SK-N-MC (cell line): ENCODE measurements around the gene APOA4.

Experiments
- DNase-seq: peaks from one replicate; pipeline ENCODE4 v3.0.0-alpha.2; 2011; ENCODE audit warnings: low read depth, low spot score
- H3K27ac ChIP-seq: fragments of 200-600 bp; sonication (generic); 2 replicates; pipeline ENCODE4 v1.5.1; 2016; ENCODE audit warnings: mixed run types
- H3K36me3 ChIP-seq: fragments of 200-600 bp; sonication (generic); 2 replicates; pipeline ENCODE4 v1.6.1; 2017; ENCODE audit warnings: antibody characterized with exemption, low read length, mixed read lengths; ENCODE audit not compliant: insufficient read depth
- H3K4me3 ChIP-seq: fragments of 200-600 bp; sonication (generic); 2 replicates; pipeline ENCODE4 v1.5.1; 2016
- H3K9ac ChIP-seq: fragments of 200-600 bp; sonication (generic); 2 replicates; pipeline ENCODE4 v1.8.0; 2017; ENCODE audit warnings: mixed run types, mixed read lengths; ENCODE audit not compliant: insufficient read length
- H3K9me3 ChIP-seq: fragments of 200-600 bp; sonication (generic); 2 replicates; pipeline ENCODE4 v1.6.1; 2017; ENCODE audit warnings: low read depth, mild to moderate bottlenecking, antibody characterized with exemption, low read length, moderate library complexity, mixed read lengths
- EZH2 ChIP-seq: fragments of 200-600 bp; sonication (generic); IDR thresholded peaks from one replicate; pipeline ENCODE4 v1.6.1; 2017; ENCODE audit warnings: antibody characterized with exemption
- FOXP2 ChIP-seq: optimal IDR thresholded peaks from 2 replicates; pipeline ENCODE3; 2011; ENCODE audit warnings: mild to moderate bottlenecking, moderate library complexity; ENCODE audit not compliant: insufficient read depth; ENCODE audit errors: extremely low read length, control extremely low read depth
- POLR2AphosphoS5 ChIP-seq: IDR thresholded peaks from 2 replicates; pipeline ENCODE4 v1.6.1; 2012; ENCODE audit warnings: mild to moderate bottlenecking, low read depth, low read length, borderline replicate concordance

APOA4 gene

DNA sequence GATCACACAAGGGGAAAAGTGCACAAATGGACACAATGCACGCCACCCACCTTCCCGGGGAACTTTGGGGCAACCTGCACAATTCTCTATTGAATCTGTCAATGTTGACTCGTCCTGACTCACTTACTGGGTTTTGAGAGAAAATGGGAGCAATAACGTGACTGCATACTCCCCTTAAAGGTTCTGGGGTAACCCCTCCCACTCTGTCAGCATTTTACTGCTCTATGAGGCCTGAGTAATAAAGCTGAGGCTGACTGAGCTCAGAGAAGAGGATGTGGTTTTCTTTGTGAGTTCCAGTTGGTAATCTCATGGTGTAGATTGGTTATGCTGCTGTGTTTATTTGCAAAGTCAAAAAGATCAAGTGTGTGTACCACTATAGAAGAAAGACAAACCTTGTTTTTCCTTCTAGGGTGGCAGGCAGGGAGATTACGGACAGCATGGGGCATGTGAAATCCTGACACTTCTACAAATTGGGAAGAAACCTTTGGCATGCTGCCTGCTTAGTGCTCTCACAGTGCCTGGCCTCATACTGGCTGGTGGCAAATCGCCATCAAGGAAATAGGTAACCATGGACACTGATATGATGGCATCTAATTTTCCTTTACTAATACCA is 30.5 kb upstream of the APOA4 start:
- Histone ChIP-seq H3K9ac (no peak overlapping the region), H3K4me3 (no peak overlapping the region), H3K36me3 (peaks cover 30% of the 10 kb centered on the region), H3K9me3 (no peaks in the 10 kb centered on the region), H3K27ac (peak overlapping the region; percentile 45)
- DNase-seq: no peak
- no peak for TF ChIP-seq FOXP2
- TF ChIP-seq POLR2AphosphoS5: no peak
- no peak for TF ChIP-seq EZH2

DNA sequence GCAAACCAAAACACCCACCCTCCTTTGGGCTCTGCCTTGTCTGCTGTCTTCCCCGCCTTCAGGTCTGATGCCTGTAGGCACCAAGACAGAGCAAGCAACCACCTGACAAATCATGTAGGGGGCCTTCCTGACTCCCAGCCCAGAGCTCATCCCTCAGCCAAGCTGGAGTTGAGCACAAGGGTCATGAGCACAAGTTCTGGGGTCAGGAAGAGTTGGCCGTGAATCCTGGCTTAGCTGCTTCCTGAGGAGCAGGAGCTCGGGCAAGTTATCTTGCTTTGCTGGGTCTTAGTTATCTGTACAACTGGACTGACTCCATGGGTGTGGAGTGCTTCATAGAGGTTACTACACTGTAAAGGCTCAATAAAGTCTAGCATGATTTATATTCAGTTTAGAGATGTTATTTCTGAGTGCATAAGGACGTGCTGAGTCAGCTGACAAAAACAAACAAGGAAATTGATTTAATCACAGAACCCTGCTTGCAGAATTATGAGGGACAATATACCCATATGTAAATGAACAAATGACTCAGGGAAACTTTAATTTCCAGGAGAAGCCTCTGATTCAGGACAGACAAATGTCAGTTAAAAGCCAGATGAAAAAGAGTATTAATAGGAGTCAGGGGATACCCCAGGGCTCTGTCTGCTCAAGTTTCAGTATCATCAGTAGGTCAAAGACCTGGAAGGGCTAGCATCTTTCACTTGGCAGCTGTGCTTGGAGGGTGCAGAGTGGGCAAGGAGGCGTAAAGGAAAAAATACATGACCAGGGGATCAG is 29.3 kb upstream of the APOA4 start:
- H3K36me3 ChIP-seq: peaks cover 24% of the 10 kb centered on the region
- DNase-seq: no peak
- no peaks in the 10 kb centered on the region for H3K9me3 ChIP-seq
- no peak for TF ChIP-seq EZH2
- TF ChIP-seq POLR2AphosphoS5: no peak
- no peak for TF ChIP-seq FOXP2
- no peak overlapping the region; the same call in 1 of the 2 replicates for H3K4me3 ChIP-seq
- H3K27ac ChIP-seq: no peak overlapping the region
- no peak overlapping the region for H3K9ac ChIP-seq

DNA sequence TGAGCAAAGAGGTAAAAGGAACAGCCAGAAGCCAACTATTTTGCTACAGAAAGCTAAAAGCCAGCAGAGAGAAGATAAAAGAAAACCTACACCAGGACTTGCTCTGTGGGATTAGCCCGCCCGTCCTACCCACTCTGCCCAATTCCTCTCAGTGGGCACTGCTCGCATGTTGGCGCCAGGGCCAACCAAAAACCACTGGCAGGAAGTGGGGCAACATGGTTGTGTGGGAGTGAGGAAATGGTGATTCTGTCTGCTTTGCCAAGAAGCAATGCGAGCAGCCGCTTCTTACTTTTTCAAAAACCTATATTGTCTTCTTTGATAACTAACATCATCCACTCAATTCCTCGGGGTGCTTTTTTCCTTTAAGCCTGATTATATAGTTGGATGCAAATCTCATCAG is 28.5 kb upstream of the APOA4 start:
- H3K9ac ChIP-seq: no peak overlapping the region
- no peak for DNase-seq
- H3K27ac ChIP-seq: no peak overlapping the region; the same call in 1 of the 2 replicates

DNA sequence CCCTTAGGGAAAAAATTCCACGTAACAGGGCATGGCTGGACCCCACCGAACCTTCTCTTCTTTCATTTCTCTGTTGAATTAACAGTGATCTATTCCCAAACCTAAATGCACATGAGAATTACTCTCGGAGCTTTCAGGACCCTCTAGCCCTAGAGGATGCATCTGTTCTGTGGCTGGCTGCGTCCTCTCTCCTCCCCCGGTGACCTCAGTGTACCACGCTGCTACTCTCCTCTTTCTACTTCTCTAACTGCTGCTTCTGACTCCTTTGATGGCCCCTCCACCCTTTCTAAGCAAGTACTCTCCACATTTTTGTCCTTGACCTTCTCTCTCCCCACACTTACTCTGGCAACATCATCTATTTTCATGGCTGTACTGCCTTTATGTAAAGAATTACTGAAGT is 26.4 kb upstream of the APOA4 start:
- no peaks in the 10 kb centered on the region for H3K9me3 ChIP-seq
- peaks cover 42% of the 10 kb centered on the region for H3K36me3 ChIP-seq
- no peak for TF ChIP-seq EZH2
- no peak overlapping the region for H3K4me3 ChIP-seq
- no peak overlapping the region for H3K9ac ChIP-seq
- no peak overlapping the region for H3K27ac ChIP-seq
- DNase-seq: no peak

More for the DNA sequence above, 28.5 kb upstream of the APOA4 start:
- peaks cover 28% of the 10 kb centered on the region for H3K36me3 ChIP-seq
- no peak for TF ChIP-seq POLR2AphosphoS5
- no peaks in the 10 kb centered on the region for H3K9me3 ChIP-seq
- H3K4me3 ChIP-seq: no peak overlapping the region

DNA sequence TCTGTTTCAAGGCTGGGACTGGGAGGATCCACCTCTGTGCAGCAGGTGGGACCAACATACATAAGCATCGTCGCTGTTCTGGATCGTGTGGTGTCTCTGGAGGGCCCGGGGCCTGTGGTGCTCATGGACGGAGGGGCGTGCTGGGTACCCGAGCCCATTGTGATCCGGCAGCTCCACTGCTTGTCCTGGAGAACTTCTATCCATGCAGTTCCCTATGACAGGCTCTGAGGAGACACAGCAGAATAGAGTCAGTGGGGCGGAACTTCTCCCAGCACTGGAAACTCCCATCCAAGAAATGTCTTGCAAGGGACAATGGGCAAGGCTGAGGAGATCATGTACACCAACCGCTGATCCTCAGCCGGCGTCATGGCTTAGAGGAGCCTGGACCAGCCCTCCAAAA is 26.0 kb upstream of the APOA4 start:
- Histone ChIP-seq H3K9ac (no peak overlapping the region), H3K27ac (no peak overlapping the region), H3K36me3 (peaks cover 42% of the 10 kb centered on the region), H3K9me3 (no peaks in the 10 kb centered on the region), H3K4me3 (no peak overlapping the region)
- TF ChIP-seq FOXP2 (no peak), POLR2AphosphoS5 (no peak), EZH2 (no peak)
- no peak for DNase-seq

DNA sequence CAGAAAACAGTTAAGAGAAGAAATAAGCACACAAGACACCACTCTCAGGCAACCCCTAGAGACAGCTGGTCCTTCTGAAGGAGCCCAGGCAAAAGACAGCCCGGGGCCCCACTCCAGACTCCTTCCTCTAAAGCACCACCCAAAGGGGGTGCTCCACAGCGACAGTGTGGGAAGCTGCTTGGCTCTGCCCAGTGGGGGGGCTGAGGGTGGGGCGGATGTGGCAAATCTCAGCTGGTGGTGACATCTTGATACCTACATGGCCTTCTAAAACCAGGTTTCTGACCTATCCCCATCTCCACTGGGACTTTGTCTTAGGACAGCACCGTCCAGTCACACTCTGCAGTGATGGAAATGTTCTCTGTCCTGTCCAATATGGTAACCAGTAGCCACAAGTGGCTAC is 24.5 kb upstream of the APOA4 start:
- H3K36me3 ChIP-seq: peaks cover 51% of the 10 kb centered on the region
- no peaks in the 10 kb centered on the region for H3K9me3 ChIP-seq
- no peak overlapping the region for H3K27ac ChIP-seq
- no peak for DNase-seq
- TF ChIP-seq EZH2: no peak
- no peak for TF ChIP-seq POLR2AphosphoS5
- no peak for TF ChIP-seq FOXP2
- no peak overlapping the region for H3K9ac ChIP-seq
- no peak overlapping the region for H3K4me3 ChIP-seq

DNA sequence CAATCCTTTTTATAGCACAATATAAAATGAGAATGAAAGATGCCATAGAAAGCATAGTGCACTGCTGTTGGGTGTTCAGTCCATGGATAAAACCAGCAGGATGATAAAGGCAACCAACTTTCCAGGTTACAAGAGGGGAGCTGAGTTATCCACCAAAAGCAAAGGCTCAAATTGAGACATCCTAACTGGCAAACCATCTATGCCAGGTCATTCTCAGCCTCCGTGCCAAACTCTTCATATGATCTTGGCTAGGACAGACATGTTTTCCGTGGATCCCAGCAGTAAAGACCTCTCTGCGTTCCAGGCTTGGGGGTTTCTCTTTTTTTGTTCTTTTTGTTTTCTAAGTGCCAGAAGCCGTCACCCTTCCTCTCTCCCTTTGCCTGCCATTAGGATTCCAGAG is 21.6 kb upstream of the APOA4 start:
- Histone ChIP-seq H3K36me3 (peaks cover 50% of the 10 kb centered on the region), H3K9me3 (no peaks in the 10 kb centered on the region), H3K27ac (no peak overlapping the region), H3K9ac (no peak overlapping the region), H3K4me3 (no peak overlapping the region)
- no peak for TF ChIP-seq EZH2
- no peak for TF ChIP-seq FOXP2
- no peak for DNase-seq

DNA sequence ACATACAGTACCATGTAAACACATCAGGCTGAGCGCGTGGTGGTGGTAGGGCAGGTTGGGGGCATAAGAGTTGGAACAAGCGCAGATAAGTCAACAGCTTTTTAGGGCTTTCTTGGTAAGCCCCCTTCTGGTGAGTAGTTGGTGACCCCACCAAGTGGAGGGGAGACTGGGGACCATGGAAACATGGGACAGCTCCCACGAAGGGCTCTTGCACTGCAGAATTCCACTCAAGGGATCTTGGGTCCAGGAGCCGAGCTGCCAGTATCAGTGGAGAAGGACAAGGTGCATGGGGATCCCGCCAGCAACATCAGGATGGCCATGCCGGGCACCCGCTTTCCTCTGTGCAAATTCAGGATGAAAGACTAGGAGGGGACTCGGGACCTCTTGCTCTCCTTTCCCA is 20.6 kb upstream of the APOA4 start:
- H3K9ac ChIP-seq: no peak overlapping the region
- no peak for DNase-seq
- H3K4me3 ChIP-seq: no peak overlapping the region
- H3K9me3 ChIP-seq: no peaks in the 10 kb centered on the region
- TF ChIP-seq EZH2 (no peak), FOXP2 (no peak), POLR2AphosphoS5 (no peak)
- H3K27ac ChIP-seq: no peak overlapping the region
- peaks cover 42% of the 10 kb centered on the region for H3K36me3 ChIP-seq

DNA sequence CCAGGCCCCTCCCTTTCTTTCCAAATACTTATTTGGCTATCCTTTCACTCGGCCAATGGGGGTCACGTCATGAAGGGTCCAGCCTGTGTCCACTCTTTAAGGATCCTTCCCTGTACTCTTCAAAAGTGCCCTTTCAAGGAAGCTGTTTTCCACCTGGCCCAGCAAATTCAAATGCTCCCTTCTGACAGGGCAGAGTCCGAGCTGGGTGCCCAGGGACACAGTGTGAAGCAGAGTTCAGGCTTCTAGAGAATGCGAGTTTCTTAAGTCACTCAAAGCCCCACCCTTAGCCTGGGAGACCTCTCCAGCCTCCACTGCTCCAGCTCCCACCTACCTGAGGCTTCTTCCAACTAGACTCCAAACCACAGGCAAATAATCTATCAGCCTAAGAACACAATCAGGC is 19.8 kb upstream of the APOA4 start:
- Histone ChIP-seq H3K27ac (no peak overlapping the region), H3K9ac (no peak overlapping the region), H3K36me3 (peaks cover 40% of the 10 kb centered on the region), H3K9me3 (no peaks in the 10 kb centered on the region), H3K4me3 (no peak overlapping the region)
- TF ChIP-seq FOXP2 (no peak), EZH2 (no peak), POLR2AphosphoS5 (no peak)
- no peak for DNase-seq
